Activated CD8-positive, alpha-beta T cell treated with anti-CD3 and anti-CD28 coated beads for 36 hours (primary cell): Measurements from ENCODE around the gene HGS. TPM values are rescaled to one million over a fixed set of nuclear protein-coding genes. Genes with fewer than 3 reads are reported as not detected.
A peak's percentile ranks its signal among the peaks of the same experiment; 100 is the strongest.

ENCODE experiments used
- ATAC-seq: fragments of 200-7000 bp; cut with Tn5 transposase; one replicate; pipeline ENCODE4 v1.10.0; 2021; ENCODE audit warnings: mild to moderate bottlenecking, moderate library complexity
- CTCF ChIA-PET: fragments of 350-600 bp; sonication (Branson Sonifier 250); formaldehyde crosslinking; loops from one replicate; lab custom pipeline; 2021; ENCODE audit warnings: antibody characterized with exemption; lab: Charles Lee
- POLR2A ChIA-PET: fragments of 350-600 bp; sonication (Branson Sonifier 250); formaldehyde crosslinking; loops from one replicate; lab custom pipeline; 2021; ENCODE audit warnings: antibody characterized with exemption; lab: Charles Lee
- DNase-seq: peaks from one replicate; pipeline ENCODE4 v3.0.0-alpha.2; 2020
- H3K27ac Mint-ChIP-seq: one replicate; pipeline ENCODE4 v1.8.0; 2021; ENCODE audit warnings: mild to moderate bottlenecking, mixed read lengths
- H3K27me3 Mint-ChIP-seq: one replicate; pipeline ENCODE4 v1.8.0; 2021; ENCODE audit warnings: mixed read lengths
- H3K36me3 Mint-ChIP-seq: one replicate; pipeline ENCODE4 v1.8.0; 2021; ENCODE audit warnings: low read depth, mixed read lengths
- H3K4me1 Mint-ChIP-seq: one replicate; pipeline ENCODE4 v1.8.0; 2021; ENCODE audit warnings: low read depth, mixed read lengths
- H3K4me3 Mint-ChIP-seq: one replicate; pipeline ENCODE4 v1.8.0; 2021; ENCODE audit warnings: mild to moderate bottlenecking, moderate library complexity, mixed read lengths
- H3K9me3 Mint-ChIP-seq: one replicate; pipeline ENCODE4 v1.8.0; 2021; ENCODE audit warnings: mixed read lengths
- CTCF ChIP-seq: fragments of 200-600 bp; IDR thresholded peaks from one replicate; pipeline ENCODE4 v1.8.0; 2022; ENCODE audit warnings: antibody characterized with exemption, mild to moderate bottlenecking
- intact Hi-C: fragments of 100-400 bp; cut with micrococcal nuclease; formaldehyde crosslinking; loops from one replicate; pipeline ENCODE4 v1.10.0; 2022
- total RNA-seq, 2 experiments: library from RNA; stranded (reverse); gene quantifications; one replicate each; pipeline ENCODE4 v1.2.3, GENCODE V29; 2021

HGS gene
- total RNA-seq, 2 experiments from 2014 or later: 98.9 to 113 TPM

DNA sequence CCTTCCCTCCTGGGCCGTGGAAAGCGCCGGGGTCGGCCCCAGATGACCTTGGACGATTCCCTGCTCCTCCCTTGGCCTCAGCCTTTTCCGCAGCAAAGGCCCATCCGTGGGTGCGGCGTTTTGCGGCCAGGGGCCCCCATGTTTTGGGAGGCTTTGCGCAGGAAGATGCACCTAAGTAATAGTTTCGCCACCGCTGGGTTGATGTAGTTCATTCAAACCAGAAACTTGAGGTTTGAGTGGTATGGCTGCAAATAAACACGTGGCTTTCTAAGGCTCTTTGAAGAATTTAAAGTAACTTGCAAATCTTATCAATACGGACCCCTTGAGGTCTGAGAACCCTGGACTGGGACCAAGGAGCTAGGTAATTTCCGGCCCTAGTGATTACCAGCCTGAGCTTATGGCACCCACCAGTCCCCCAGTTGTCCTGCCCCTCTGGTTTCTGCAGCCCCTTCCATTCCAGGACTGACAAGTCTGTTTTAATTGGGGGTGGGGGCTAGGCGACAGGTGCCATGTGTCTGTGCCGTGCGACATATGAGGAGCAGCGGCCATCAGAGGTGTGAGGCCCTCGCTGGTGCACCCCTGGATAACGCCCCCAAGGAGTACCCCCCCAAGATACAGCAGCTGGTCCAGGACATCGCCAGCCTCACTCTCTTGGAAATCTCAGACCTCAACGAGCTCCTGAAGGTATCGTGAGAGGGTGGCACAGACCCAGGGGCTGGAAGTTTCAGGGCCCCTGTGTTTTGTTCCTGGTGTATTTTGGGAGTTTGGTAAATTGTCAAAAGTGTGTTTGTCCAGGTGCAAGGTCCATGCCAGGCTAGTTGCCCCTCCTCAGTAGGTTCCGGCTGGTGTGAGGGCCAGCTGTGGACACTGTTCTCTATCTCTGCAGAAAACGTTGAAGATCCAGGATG lies 20.2 kb downstream of the HGS start:
- ChIA-PET CTCF (interaction anchor here (1.5 to 2.5 kb wide), 4 partner anchors 19 to 166 kb away, joined by 3 to 10 read pairs (median 6); partner anchors contain the start of genes ARL16 and HGS), POLR2A (interaction anchor here (0.6 to 4.9 kb wide), 18 partner anchors 7 to 324 kb away, joined by 3 to 73 read pairs (median 4); partner anchors contain the start of genes ARHGDIA, ARL16, FAAP100 and HGS)
- Mint-ChIP-seq H3K4me3 (peak overlapping the region; percentile 94), H3K36me3 (peaks cover 53% of the 10 kb centered on the region), H3K9me3 (no peaks in the 10 kb centered on the region), H3K27me3 (no peaks in the 10 kb centered on the region), H3K27ac (peak overlapping the region; percentile 85), H3K4me1 (peaks cover 24% of the 10 kb centered on the region)
- ATAC-seq (peak; percentile 1), DNase-seq (peak; percentile 31)
- TF ChIP-seq CTCF: no peak
- intact Hi-C loops: no loop called here

DNA sequence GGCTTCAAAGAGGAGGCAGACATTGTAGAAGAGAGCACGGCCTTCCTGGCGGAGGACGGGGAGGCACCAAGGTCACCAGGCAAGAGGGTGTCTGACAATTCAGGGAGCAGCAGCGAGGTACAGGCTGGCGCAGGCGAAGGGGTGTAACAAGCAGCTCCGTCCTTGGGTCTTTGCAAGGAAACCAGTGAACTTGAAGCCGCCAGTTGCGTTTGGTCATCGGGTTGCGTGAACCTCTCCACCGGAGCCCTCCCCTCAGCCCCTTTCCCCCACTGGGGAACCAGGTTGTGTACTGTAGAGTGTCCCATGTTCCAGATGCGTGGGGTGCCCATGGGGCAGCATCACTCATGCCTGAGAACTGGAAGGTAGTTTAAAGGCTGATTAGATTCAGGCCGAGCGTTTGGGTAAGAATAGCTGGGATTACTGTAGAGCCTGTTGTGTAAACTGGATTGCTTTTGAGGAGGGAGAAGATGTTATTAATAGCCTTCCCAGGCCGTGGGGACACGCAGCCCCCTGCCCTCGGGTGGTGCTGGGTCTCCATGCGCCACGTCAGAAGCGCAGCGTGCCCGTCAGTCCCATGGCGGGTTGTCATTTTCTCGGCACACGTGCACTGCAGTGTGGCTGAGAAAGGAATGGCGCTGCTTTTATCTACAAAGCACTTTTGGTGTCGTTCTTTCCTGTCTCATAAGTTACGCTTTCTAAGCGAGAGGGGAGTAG lies 21.9 kb downstream of the HGS start:
- Mint-ChIP-seq H3K27me3 (no peaks in the 10 kb centered on the region), H3K27ac (no peak overlapping the region), H3K4me1 (peaks cover 29% of the 10 kb centered on the region), H3K4me3 (peak overlapping the region; percentile 20), H3K9me3 (no peaks in the 10 kb centered on the region), H3K36me3 (peaks cover 48% of the 10 kb centered on the region)
- DNase-seq (no peak), ATAC-seq (no peak)
- CTCF ChIA-PET: no interaction called here
- TF ChIP-seq CTCF: no peak
- POLR2A ChIA-PET: interaction anchor here (1.1 to 4.9 kb wide), 7 partner anchors 9 to 160 kb away, joined by 3 to 73 read pairs (median 7); partner anchors contain the start of genes ARL16, HGS and SLC25A10
- intact Hi-C loops: no loop called here

DNA sequence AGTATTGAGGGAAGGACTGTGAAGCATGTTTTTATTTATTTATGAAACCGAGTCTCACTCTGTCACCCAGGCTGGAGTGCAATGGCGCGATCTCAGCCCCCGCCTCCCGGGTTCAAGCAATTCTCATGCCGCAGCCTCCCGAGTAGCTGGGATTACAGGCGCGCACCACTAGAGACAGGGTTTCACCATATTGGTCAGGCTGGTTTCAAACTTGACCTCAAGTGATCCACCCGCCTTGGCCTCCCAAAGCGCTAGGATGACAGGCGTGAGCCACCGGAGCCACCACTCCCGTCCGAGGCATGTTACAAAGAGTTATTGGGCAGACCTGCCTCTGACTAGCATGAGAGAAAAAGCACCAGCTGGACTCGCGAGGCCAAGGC lies 22.4 kb downstream of the HGS start:
- TF ChIP-seq CTCF: no peak
- Mint-ChIP-seq H3K4me1 (peaks cover 29% of the 10 kb centered on the region), H3K9me3 (no peaks in the 10 kb centered on the region), H3K27me3 (no peaks in the 10 kb centered on the region), H3K36me3 (peaks cover 43% of the 10 kb centered on the region), H3K27ac (no peak overlapping the region), H3K4me3 (no peak overlapping the region)
- CTCF ChIA-PET: no interaction called here
- DNase-seq (no peak), ATAC-seq (no peak)
- POLR2A ChIA-PET: interaction anchor here (0.6 to 3.5 kb wide), 7 partner anchors 10 to 165 kb away, joined by 3 to 14 read pairs (median 4); partner anchors contain the start of genes ARHGDIA, ARL16 and HGS
- intact Hi-C loops: no loop called here

DNA sequence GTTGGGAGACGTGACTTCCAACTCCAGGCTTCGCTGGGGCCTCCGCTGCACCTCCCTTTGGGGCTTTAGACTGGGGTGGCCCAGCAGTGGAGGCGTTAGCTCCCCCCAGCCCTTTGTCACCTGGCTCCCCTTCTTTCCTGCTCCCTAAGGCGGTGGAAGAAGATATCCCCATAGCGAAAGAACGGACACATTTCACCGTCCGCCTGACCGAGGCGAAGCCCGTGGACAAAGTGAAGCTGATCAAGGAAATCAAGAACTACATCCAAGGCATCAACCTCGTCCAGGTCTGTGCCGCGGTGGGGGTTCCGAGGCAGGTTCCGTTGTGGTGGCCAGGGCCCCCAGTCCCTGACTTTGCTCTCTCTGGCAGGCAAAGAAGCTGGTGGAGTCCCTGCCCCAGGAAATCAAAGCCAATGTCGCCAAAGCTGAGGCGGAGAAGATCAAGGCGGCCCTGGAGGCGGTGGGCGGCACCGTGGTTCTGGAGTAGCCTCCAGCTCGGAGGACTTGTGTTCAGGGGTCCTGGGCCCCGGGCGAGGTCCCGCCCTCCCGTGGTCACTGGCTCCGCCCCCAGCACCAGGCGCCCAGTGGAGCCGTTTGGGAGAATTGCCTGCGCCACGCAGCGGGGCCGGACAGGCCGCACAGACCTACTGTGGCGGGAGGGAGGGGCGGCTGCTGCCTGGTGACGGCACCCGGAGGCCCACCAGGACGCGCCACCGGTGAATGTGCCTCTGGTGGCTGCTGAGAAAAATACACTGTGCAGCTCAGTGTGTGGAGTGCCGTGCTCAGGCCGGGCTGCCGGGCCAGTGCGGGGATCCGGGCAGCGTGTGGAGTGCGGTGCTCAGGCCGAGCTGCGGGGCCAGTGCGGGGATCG lies 23.2 kb downstream of the HGS start:
- intact Hi-C loops: no loop called here
- Mint-ChIP-seq H3K27ac (no peak overlapping the region), H3K36me3 (peaks cover 38% of the 10 kb centered on the region), H3K9me3 (no peaks in the 10 kb centered on the region), H3K4me3 (no peak overlapping the region), H3K4me1 (peaks cover 27% of the 10 kb centered on the region), H3K27me3 (no peaks in the 10 kb centered on the region)
- TF ChIP-seq CTCF: no peak
- ATAC-seq (no peak), DNase-seq (no peak)
- CTCF ChIA-PET: no interaction called here
- POLR2A ChIA-PET: interaction anchor here (0.6 to 1.8 kb wide), 7 partner anchors 11 to 164 kb away, joined by 3 to 7 read pairs (median 4); partner anchors contain the start of genes ARHGDIA, ARL16 and HGS
